Measurements from ENCODE around the gene ASIC5. TPM values are rescaled to one million over a fixed set of nuclear protein-coding genes. Genes with fewer than 3 reads are reported as not detected.

The ASIC5 gene
- total and polyA plus RNA-seq, 2 experiments from 2014 or later: not detected

- no peaks in the 10 kb centered on the region for H3K9me2 ChIP-seq (replicated peaks; ENCODE audit: insufficient read depth)
- no peak for DNase-seq (ENCODE audit: low spot score)
- H2AFZ ChIP-seq: no peak overlapping the region
- no peaks in the 10 kb centered on the region for H3K27me3 ChIP-seq
- H3K4me3 ChIP-seq: no peak overlapping the region
- H3K9me3 ChIP-seq (ENCODE audit: low read depth): peaks cover 7% of the 10 kb centered on the region
- H3K36me3 ChIP-seq (replicated peaks; ENCODE audit: insufficient read depth, low read depth): no peaks in the 10 kb centered on the region
- no peak overlapping the region for H3K27ac ChIP-seq
- WGBS (ENCODE audit: low lambda C conversion rate, missing lambda C conversion rate): 97% methylated on average over 2 of the region's 2 CpGs
- TF ChIP-seq EZH2phosphoT487 (IDR thresholded peaks at IDR 0.05; ENCODE audit: low read depth, severe bottlenecking, unreplicated experiment): no peak
- TF ChIP-seq CTCF (IDR thresholded peaks at IDR 0.05; ENCODE audit: poor library complexity): no peak
- no peak for TF ChIP-seq EZH2 (IDR thresholded peaks at IDR 0.05; ENCODE audit: borderline replicate concordance)
- no peaks in the 10 kb centered on the region for H4K20me1 ChIP-seq (ENCODE audit: insufficient read depth, poor library complexity, severe bottlenecking)
- peaks cover 12% of the 10 kb centered on the region for H3K4me1 ChIP-seq (ENCODE audit: insufficient read depth)
- H3K79me2 ChIP-seq: no peaks in the 10 kb centered on the region
- no peak overlapping the region for H3K4me2 ChIP-seq
Observed at GRCh38 chr4:155889946-155890345, 23.9 kb upstream of the ASIC5 start.

- 36% methylated on average over 5 of the region's 5 CpGs for WGBS (ENCODE audit: low lambda C conversion rate, missing lambda C conversion rate)
- no peaks in the 10 kb centered on the region for H3K9me2 ChIP-seq (replicated peaks; ENCODE audit: insufficient read depth)
- TF ChIP-seq EZH2 (IDR thresholded peaks at IDR 0.05; ENCODE audit: borderline replicate concordance) (no peak), CTCF (IDR thresholded peaks at IDR 0.05; ENCODE audit: poor library complexity) (no peak), EZH2phosphoT487 (IDR thresholded peaks at IDR 0.05; ENCODE audit: low read depth, severe bottlenecking, unreplicated experiment) (no peak)
- no peaks in the 10 kb centered on the region for H3K36me3 ChIP-seq (replicated peaks; ENCODE audit: insufficient read depth, low read depth)
- no peak overlapping the region for H3K4me3 ChIP-seq
- H3K27ac ChIP-seq: peak overlapping the region; percentile 56
- H3K9me3 ChIP-seq (ENCODE audit: low read depth): peaks cover 7% of the 10 kb centered on the region
- H2AFZ ChIP-seq: no peak overlapping the region
- H3K4me2 ChIP-seq: peak overlapping the region; percentile 7
- H3K27me3 ChIP-seq: no peaks in the 10 kb centered on the region
- DNase-seq (ENCODE audit: low spot score): peak; percentile 50
- no peaks in the 10 kb centered on the region for H4K20me1 ChIP-seq (ENCODE audit: insufficient read depth, poor library complexity, severe bottlenecking)
- H3K4me1 ChIP-seq (ENCODE audit: insufficient read depth): peaks cover 12% of the 10 kb centered on the region
- H3K79me2 ChIP-seq: no peaks in the 10 kb centered on the region
Observed at GRCh38 chr4:155889031-155889793, 23.1 kb upstream of the ASIC5 start.

GRCh38 chr4:155887847-155888570 is 21.9 kb upstream of the ASIC5 start:
- 86% methylated on average over 6 of the region's 6 CpGs for WGBS (ENCODE audit: low lambda C conversion rate, missing lambda C conversion rate)
- H3K27ac ChIP-seq: peak overlapping the region; percentile 36

More at GRCh38 chr4:155887847-155888570, 21.9 kb upstream of the ASIC5 start:
- Histone ChIP-seq H3K36me3 (replicated peaks; ENCODE audit: insufficient read depth, low read depth) (no peaks in the 10 kb centered on the region), H2AFZ (no peak overlapping the region), H3K9me2 (replicated peaks; ENCODE audit: insufficient read depth) (no peaks in the 10 kb centered on the region), H3K79me2 (no peaks in the 10 kb centered on the region), H3K4me1 (ENCODE audit: insufficient read depth) (peaks cover 12% of the 10 kb centered on the region), H4K20me1 (ENCODE audit: insufficient read depth, poor library complexity, severe bottlenecking) (no peaks in the 10 kb centered on the region), H3K27me3 (no peaks in the 10 kb centered on the region), H3K4me3 (no peak overlapping the region), H3K9me3 (ENCODE audit: low read depth) (peaks cover 7% of the 10 kb centered on the region), H3K4me2 (no peak overlapping the region)
- TF ChIP-seq EZH2 (IDR thresholded peaks at IDR 0.05; ENCODE audit: borderline replicate concordance) (no peak), CTCF (IDR thresholded peaks at IDR 0.05; ENCODE audit: poor library complexity) (no peak), EZH2phosphoT487 (IDR thresholded peaks at IDR 0.05; ENCODE audit: low read depth, severe bottlenecking, unreplicated experiment) (no peak)
- DNase-seq (ENCODE audit: low spot score): no peak

Measured in hepatocyte (in vitro differentiated cells).